SK-N-SH (cell line): Measurements from ENCODE around the gene AKT3. TPM values are rescaled to one million over a fixed set of nuclear protein-coding genes. Genes with fewer than 3 reads are reported as not detected.

Experiments
- CTCF ChIA-PET: fragments of 300-600, 350-600 bp; formaldehyde crosslinking; extraction: SDS; loops from one replicate; lab custom pipeline; 2021; lab: Yijun Ruan, JAX
- POLR2A ChIA-PET: fragments of 350-600 bp; sonication (Branson Sonifier 250); formaldehyde crosslinking; extraction: SDS; loops from one replicate; lab custom pipeline; 2020; ENCODE audit warnings: antibody characterized with exemption, inconsistent platforms; lab: Yijun Ruan, JAX
- DNase-seq: peaks from one replicate; pipeline ENCODE4 v3.0.0; 2012
- H2AFZ ChIP-seq: fragments of 200-600 bp; sonication (generic); 2 replicates; pipeline ENCODE4 v1.8.1; 2016; ENCODE audit warnings: antibody characterized with exemption, mild to moderate bottlenecking, low read depth
- H3F3A ChIP-seq: fragments of 200-600 bp; sonication (generic); replicated peaks from 2 replicates; pipeline ENCODE3; 2016; ENCODE audit warnings: antibody characterized with exemption, mild to moderate bottlenecking; ENCODE audit not compliant: insufficient read depth
- H3K27ac ChIP-seq, 2 experiments: fragments of 200-500 bp in 1 of 2; fragments of 200-600 bp in 1 of 2; sonication (Bioruptor generic) in 1 of 2; sonication (generic), shearing (Covaris generic) in 1 of 2; 2 replicates each; pipeline versions ENCODE4 v1.5.1 to v1.6.1; 2014 to 2016; ENCODE audit warnings: low read depth in 2 of 2, inconsistent platforms in 1 of 2, low read length in 1 of 2, mild to moderate bottlenecking in 1 of 2, mixed read lengths in 1 of 2
- H3K27me3 ChIP-seq: fragments of 200-600 bp; sonication (generic), shearing (Covaris generic); 2 replicates; pipeline ENCODE4 v1.6.1; 2016; ENCODE audit warnings: mixed run types; ENCODE audit not compliant: insufficient read depth
- H3K36me3 ChIP-seq, 2 experiments: fragments of 200-500 bp in 1 of 2; fragments of 200-600 bp in 1 of 2; sonication (Bioruptor generic) in 1 of 2; sonication (generic) in 1 of 2; replicated peaks in 1 of 2; 2 replicates each; pipeline versions ENCODE3 to v1.5.1; 2014 to 2016; ENCODE audit warnings: low read length in 1 of 2, mild to moderate bottlenecking in 1 of 2; ENCODE audit not compliant: insufficient read depth in 2 of 2, control insufficient read depth in 1 of 2
- H3K4me1 ChIP-seq, 2 experiments: fragments of 200-500 bp in 1 of 2; fragments of 200-600 bp in 1 of 2; sonication (Bioruptor generic) in 1 of 2; sonication (generic), shearing (Covaris generic) in 1 of 2; 2 replicates each; pipeline versions ENCODE4 v1.5.1 to v1.6.1; 2014 to 2016; ENCODE audit warnings: low read depth in 1 of 2, low read length in 1 of 2, mixed run types in 1 of 2; ENCODE audit not compliant: insufficient read depth in 2 of 2, control insufficient read depth in 1 of 2
- H3K4me2 ChIP-seq: fragments of 200-600 bp; sonication (generic), shearing (Covaris generic); 2 replicates; pipeline ENCODE4 v1.6.1; 2017; ENCODE audit warnings: mixed run types
- H3K4me3 ChIP-seq, 2 experiments: fragments of 200-500 bp in 1 of 2; fragments of 200-600 bp in 1 of 2; sonication (Bioruptor generic) in 1 of 2; sonication (generic), shearing (Covaris generic) in 1 of 2; 2 replicates each; pipeline versions ENCODE4 v1.5.1 to v1.8.1; 2014 to 2016; ENCODE audit warnings: low read depth in 2 of 2, inconsistent platforms in 1 of 2, low read length in 1 of 2, mild to moderate bottlenecking in 1 of 2, mixed read lengths in 1 of 2, moderate library complexity in 1 of 2
- H3K79me2 ChIP-seq: fragments of 200-600 bp; sonication (generic); 2 replicates; pipeline ENCODE4 v1.8.1; 2017; ENCODE audit warnings: mild to moderate bottlenecking; ENCODE audit not compliant: insufficient read depth
- H3K9ac ChIP-seq: fragments of 200-600 bp; sonication (generic); 2 replicates; pipeline ENCODE4 v1.6.1; 2017; ENCODE audit warnings: mixed run types
- H3K9me2 ChIP-seq: fragments of 200-600 bp; sonication (generic); 2 replicates; pipeline ENCODE4 v1.6.1; 2017; ENCODE audit warnings: mixed run types
- H3K9me3 ChIP-seq: fragments of 200-600 bp; sonication (generic); 2 replicates; pipeline ENCODE4 v1.6.1; 2017; ENCODE audit warnings: mixed run types, mild to moderate bottlenecking, moderate library complexity
- H4K20me1 ChIP-seq: fragments of 200-600 bp; sonication (generic); 2 replicates; pipeline ENCODE4 v1.6.1; 2017; ENCODE audit warnings: mild to moderate bottlenecking, mixed run types; ENCODE audit not compliant: insufficient read depth
- JUND ChIP-seq: IDR thresholded peaks from 2 replicates; pipeline ENCODE4 v1.4.0; 2012
- NFIC ChIP-seq: IDR thresholded peaks from 2 replicates; pipeline ENCODE4 v1.4.0; 2012; ENCODE audit warnings: borderline replicate concordance
- RAD21 ChIP-seq: IDR thresholded peaks from 2 replicates; pipeline ENCODE4 v1.6.1; 2012; ENCODE audit warnings: mild to moderate bottlenecking, low read length
- SMC3 ChIP-seq: IDR thresholded peaks from 2 replicates; pipeline ENCODE4 v1.6.1; 2012; ENCODE audit warnings: low read depth, low read length, improper control_type of control experiment
- TAF1 ChIP-seq: IDR thresholded peaks from 2 replicates; pipeline ENCODE4 v1.6.1; 2012; ENCODE audit warnings: low read depth, mild to moderate bottlenecking, low read length, moderate library complexity, borderline replicate concordance
- TCF12 ChIP-seq: IDR thresholded peaks from 2 replicates; pipeline ENCODE4 v1.4.0; 2012
- YY1 ChIP-seq: IDR thresholded peaks from 2 replicates; pipeline ENCODE4 v1.4.0; 2012; ENCODE audit warnings: low read depth, mild to moderate bottlenecking
- WGBS: methylation state at CpG from one replicate; pipeline ENCODE4 v1.1.6; 2017; ENCODE audit warnings: low lambda C conversion rate; 5-methylcytosine and 5-hydroxymethylcytosine counted together
- polyA plus RNA-seq, 3 experiments: library from polyadenylated mRNA; depleted of rRNA; stranded (reverse); fragments of >200 nt; gene quantifications; 2 replicates each; pipeline ENCODE4 v1.2.3, GENCODE V29; 2012
- TF ChIP-seq, protein P1 (sequence below): IDR thresholded peaks from 2 replicates; pipeline ENCODE4 v1.4.0; 2012; ENCODE audit warnings: low read depth, borderline replicate concordance
- TF ChIP-seq, protein P2 (sequence below): fragments of 150-350 bp; IDR thresholded peaks from 2 replicates; pipeline ENCODE4 v1.6.1; 2016; ENCODE audit warnings: mild to moderate bottlenecking, low read depth, low read length
- TF ChIP-seq, protein P3 (sequence below): fragments of 200-600 bp; sonication (generic); IDR thresholded peaks from 2 replicates; pipeline ENCODE4 v1.6.1; 2017; ENCODE audit warnings: antibody characterized with exemption, mild to moderate bottlenecking, moderate library complexity

AKT3 gene
- polyA plus RNA-seq, 1 of the 3 experiments (the other 2 are of a cell fraction) = 12.7 TPM

GRCh38 chr1:243710467-243710866 lies 139.6 kb downstream of the AKT3 start:
- peaks cover 0 to 2% of the 10 kb centered on the region in 2 experiments for H3K36me3 ChIP-seq
- H3K4me2 ChIP-seq = no peak overlapping the region
- no peak overlapping the region for H3K9ac ChIP-seq
- no peak overlapping the region for H3K4me3 ChIP-seq
- TF ChIP-seq NFIC (no peak), TAF1 (no peak), YY1 (no peak), JUND (no peak)
- TF ChIP-seq, protein P1, sequence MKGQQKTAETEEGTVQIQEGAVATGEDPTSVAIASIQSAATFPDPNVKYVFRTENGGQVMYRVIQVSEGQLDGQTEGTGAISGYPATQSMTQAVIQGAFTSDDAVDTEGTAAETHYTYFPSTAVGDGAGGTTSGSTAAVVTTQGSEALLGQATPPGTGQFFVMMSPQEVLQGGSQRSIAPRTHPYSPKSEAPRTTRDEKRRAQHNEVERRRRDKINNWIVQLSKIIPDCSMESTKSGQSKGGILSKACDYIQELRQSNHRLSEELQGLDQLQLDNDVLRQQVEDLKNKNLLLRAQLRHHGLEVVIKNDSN = no peak
- TF ChIP-seq, protein P2, sequence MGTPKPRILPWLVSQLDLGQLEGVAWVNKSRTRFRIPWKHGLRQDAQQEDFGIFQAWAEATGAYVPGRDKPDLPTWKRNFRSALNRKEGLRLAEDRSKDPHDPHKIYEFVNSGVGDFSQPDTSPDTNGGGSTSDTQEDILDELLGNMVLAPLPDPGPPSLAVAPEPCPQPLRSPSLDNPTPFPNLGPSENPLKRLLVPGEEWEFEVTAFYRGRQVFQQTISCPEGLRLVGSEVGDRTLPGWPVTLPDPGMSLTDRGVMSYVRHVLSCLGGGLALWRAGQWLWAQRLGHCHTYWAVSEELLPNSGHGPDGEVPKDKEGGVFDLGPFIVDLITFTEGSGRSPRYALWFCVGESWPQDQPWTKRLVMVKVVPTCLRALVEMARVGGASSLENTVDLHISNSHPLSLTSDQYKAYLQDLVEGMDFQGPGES = no peak
- no peak overlapping the region for H2AFZ ChIP-seq
- 95% methylated on average over 4 of the region's 4 CpGs for WGBS
- peaks cover 86% of the 10 kb centered on the region for H3K79me2 ChIP-seq
- no peaks in the 10 kb centered on the region for H3K27me3 ChIP-seq
- H3K9me3 ChIP-seq = no peaks in the 10 kb centered on the region
- no peaks in the 10 kb centered on the region for H4K20me1 ChIP-seq
- peaks cover 5 to 27% of the 10 kb centered on the region in 2 experiments; a peak in 3 of 4 replicates for H3K4me1 ChIP-seq
- no peak for DNase-seq
- CTCF ChIA-PET = interaction anchor here (0.8 to 1.8 kb wide), 4 partner anchors 16 to 367 kb away, joined by 3 to 4 read pairs (median 4); no protein-coding TSS in a partner anchor
- POLR2A ChIA-PET = no interaction called here
- H3K9me2 ChIP-seq = no peaks in the 10 kb centered on the region
- no peak overlapping the region for H3K27ac ChIP-seq
- no peaks in the 10 kb centered on the region for H3F3A ChIP-seq

GRCh38 chr1:243708210-243708609 lies 141.8 kb downstream of the AKT3 start:
- no peak for DNase-seq
- Histone ChIP-seq H3F3A (no peaks in the 10 kb centered on the region), H3K9me2 (no peaks in the 10 kb centered on the region), H2AFZ (no peak overlapping the region), H3K27me3 (no peaks in the 10 kb centered on the region), H3K9me3 (no peaks in the 10 kb centered on the region)
- 77% methylated on average over 3 of the region's 3 CpGs for WGBS
- TF ChIP-seq RAD21 = peak; percentile 59
- peak; percentile 41 for TF ChIP-seq SMC3
- TF ChIP-seq, protein P3, sequence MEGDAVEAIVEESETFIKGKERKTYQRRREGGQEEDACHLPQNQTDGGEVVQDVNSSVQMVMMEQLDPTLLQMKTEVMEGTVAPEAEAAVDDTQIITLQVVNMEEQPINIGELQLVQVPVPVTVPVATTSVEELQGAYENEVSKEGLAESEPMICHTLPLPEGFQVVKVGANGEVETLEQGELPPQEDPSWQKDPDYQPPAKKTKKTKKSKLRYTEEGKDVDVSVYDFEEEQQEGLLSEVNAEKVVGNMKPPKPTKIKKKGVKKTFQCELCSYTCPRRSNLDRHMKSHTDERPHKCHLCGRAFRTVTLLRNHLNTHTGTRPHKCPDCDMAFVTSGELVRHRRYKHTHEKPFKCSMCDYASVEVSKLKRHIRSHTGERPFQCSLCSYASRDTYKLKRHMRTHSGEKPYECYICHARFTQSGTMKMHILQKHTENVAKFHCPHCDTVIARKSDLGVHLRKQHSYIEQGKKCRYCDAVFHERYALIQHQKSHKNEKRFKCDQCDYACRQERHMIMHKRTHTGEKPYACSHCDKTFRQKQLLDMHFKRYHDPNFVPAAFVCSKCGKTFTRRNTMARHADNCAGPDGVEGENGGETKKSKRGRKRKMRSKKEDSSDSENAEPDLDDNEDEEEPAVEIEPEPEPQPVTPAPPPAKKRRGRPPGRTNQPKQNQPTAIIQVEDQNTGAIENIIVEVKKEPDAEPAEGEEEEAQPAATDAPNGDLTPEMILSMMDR = peak; percentile 60
- no peak for TF ChIP-seq TCF12
- TF ChIP-seq, all 33 proteins: peak for 3
- H3K27ac ChIP-seq = no peak overlapping the region
- no peak overlapping the region for H3K4me2 ChIP-seq
- H3K79me2 ChIP-seq = peaks cover 73% of the 10 kb centered on the region
- H3K36me3 ChIP-seq = peaks cover 0 to 2% of the 10 kb centered on the region in 2 experiments
- H3K4me1 ChIP-seq = peaks cover 0 to 9% of the 10 kb centered on the region in 2 experiments; a peak in 2 of 4 replicates
- no peak overlapping the region for H3K9ac ChIP-seq
- H3K4me3 ChIP-seq = no peak overlapping the region
- no peaks in the 10 kb centered on the region for H4K20me1 ChIP-seq
- POLR2A ChIA-PET = no interaction called here
- CTCF ChIA-PET = interaction anchor here (0.6 to 1.9 kb wide), 6 partner anchors 163 to 561 kb away, joined by 3 to 4 read pairs (median 4); no protein-coding TSS in a partner anchor
